Activated naive CD4-positive, alpha-beta T cell treated with anti-CD3 and anti-CD28 coated beads, Interleukin-2, amount 50 U/mL, for 24 hours (primary cell): ENCODE data around the gene EMX1.

Source experiments
- H3K27ac Mint-ChIP-seq: one replicate; pipeline ENCODE4 v1.8.0; 2021; ENCODE audit warnings: mild to moderate bottlenecking, mixed read lengths
- H3K27me3 Mint-ChIP-seq: one replicate; pipeline ENCODE4 v1.8.0; 2021; ENCODE audit warnings: mixed read lengths
- H3K36me3 Mint-ChIP-seq: one replicate; pipeline ENCODE4 v1.8.0; 2021; ENCODE audit warnings: mixed read lengths
- H3K4me1 Mint-ChIP-seq: one replicate; pipeline ENCODE4 v1.8.0; 2021; ENCODE audit warnings: mixed read lengths
- H3K4me3 Mint-ChIP-seq: one replicate; pipeline ENCODE4 v1.8.0; 2021; ENCODE audit warnings: mild to moderate bottlenecking, mixed read lengths
- H3K9me3 Mint-ChIP-seq: one replicate; pipeline ENCODE4 v1.8.0; 2021; ENCODE audit warnings: mixed read lengths

EMX1 gene

GRCh38 chr2:72927619-72928550 is 10.6 kb downstream of the EMX1 start:
- no peak overlapping the region for H3K4me3 Mint-ChIP-seq
- peaks cover 9% of the 10 kb centered on the region for H3K4me1 Mint-ChIP-seq
- H3K27me3 Mint-ChIP-seq, result peaks cover 22% of the 10 kb centered on the region
- H3K36me3 Mint-ChIP-seq, result no peaks in the 10 kb centered on the region
- no peaks in the 10 kb centered on the region for H3K9me3 Mint-ChIP-seq
- H3K27ac Mint-ChIP-seq, result no peak overlapping the region

- peaks cover 13% of the 10 kb centered on the region for H3K27me3 Mint-ChIP-seq
- H3K36me3 Mint-ChIP-seq, result no peaks in the 10 kb centered on the region
- H3K9me3 Mint-ChIP-seq, result no peaks in the 10 kb centered on the region
- peaks cover under 1% of the 10 kb centered on the region for H3K4me1 Mint-ChIP-seq
- H3K4me3 Mint-ChIP-seq, result no peak overlapping the region
- no peak overlapping the region for H3K27ac Mint-ChIP-seq
These were observed 11.7 kb downstream of the EMX1 start for GRCh38 chr2:72929010-72929409.

DNA sequence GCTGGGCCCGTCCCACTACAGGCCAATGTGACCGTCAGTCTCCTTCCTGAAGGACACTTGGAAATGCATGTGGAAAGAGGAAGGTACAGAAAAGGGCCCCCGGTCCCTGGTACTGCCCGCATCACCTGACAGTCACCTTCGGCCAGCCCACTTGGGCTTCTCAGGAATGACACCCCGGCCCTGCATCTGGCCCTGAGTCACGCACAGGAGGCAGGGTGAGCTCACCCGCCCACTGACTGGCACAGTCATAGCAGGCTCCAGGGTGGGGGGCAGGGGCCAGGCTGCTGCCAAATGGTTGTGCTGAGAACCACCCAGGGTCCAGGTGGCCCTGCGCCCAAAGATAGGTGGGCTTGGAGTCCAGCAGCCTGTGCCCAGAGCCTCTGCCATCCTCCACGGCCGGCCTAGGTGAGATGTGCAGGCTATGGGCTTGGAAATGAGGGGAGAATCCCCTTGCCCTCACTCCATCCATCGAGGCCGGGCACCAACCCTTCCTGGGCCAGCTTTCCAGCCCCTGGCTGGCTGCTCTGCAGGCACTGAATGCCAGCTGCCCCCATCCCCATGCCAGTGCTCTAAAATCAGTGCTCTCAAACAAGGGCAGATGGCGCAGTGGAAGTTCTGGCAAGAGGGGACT is 14.1 kb downstream of the EMX1 start:
- H3K27me3 Mint-ChIP-seq, result peaks cover 7% of the 10 kb centered on the region

DNA sequence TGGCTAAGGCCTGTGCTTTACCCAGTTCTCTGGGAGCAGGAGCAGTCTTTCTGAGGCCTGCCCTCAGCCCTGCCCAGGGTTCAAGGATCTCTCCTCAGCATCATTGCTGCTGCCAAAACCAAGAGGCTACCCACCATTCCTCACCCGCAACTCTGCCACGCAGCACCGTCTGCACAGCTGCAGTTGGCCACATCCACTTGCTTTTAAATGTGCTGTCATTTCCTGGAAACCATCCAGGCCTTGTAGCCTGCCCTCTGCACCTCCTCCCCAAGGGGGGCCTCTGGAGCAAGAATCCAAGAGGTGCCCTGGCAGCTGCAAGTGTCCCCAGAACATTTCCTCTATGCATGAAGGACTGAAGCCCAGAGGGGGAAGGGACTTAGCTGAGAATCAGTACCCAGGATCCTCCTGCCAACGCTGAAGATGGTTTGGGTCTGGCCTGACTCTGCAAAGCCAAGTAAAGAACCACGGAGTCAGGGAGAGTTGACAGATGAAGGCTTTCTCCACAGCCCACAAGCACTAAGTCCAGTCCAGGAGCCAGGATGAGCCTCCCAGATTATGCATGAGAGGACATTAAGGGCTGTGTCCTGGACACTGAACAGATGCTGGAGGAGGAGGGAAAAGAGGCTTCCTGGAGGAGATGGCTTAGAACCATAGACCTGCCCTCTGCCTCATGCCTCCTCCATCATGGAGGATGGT is 14.9 kb downstream of the EMX1 start:
- Mint-ChIP-seq H3K27ac (no peak overlapping the region), H3K9me3 (no peaks in the 10 kb centered on the region), H3K36me3 (no peaks in the 10 kb centered on the region), H3K27me3 (peaks cover 7% of the 10 kb centered on the region), H3K4me1 (no peaks in the 10 kb centered on the region), H3K4me3 (no peak overlapping the region)

More for the DNA sequence above, 14.1 kb downstream of the EMX1 start:
- H3K4me3 Mint-ChIP-seq, result no peak overlapping the region
- H3K36me3 Mint-ChIP-seq, result no peaks in the 10 kb centered on the region
- H3K9me3 Mint-ChIP-seq, result no peaks in the 10 kb centered on the region
- no peaks in the 10 kb centered on the region for H3K4me1 Mint-ChIP-seq
- H3K27ac Mint-ChIP-seq, result no peak overlapping the region

GRCh38 chr2:72932805-72933204 is 15.5 kb downstream of the EMX1 start:
- peaks cover 7% of the 10 kb centered on the region for H3K27me3 Mint-ChIP-seq
- H3K4me1 Mint-ChIP-seq, result no peaks in the 10 kb centered on the region
- H3K9me3 Mint-ChIP-seq, result no peaks in the 10 kb centered on the region
- no peaks in the 10 kb centered on the region for H3K36me3 Mint-ChIP-seq
- H3K27ac Mint-ChIP-seq, result no peak overlapping the region
- H3K4me3 Mint-ChIP-seq, result no peak overlapping the region

- Mint-ChIP-seq H3K27me3 (peaks cover 7% of the 10 kb centered on the region), H3K27ac (no peak overlapping the region), H3K9me3 (no peaks in the 10 kb centered on the region), H3K4me1 (no peaks in the 10 kb centered on the region), H3K4me3 (no peak overlapping the region), H3K36me3 (no peaks in the 10 kb centered on the region)
These were observed 15.9 kb downstream of the EMX1 start for GRCh38 chr2:72933207-72933606.

DNA sequence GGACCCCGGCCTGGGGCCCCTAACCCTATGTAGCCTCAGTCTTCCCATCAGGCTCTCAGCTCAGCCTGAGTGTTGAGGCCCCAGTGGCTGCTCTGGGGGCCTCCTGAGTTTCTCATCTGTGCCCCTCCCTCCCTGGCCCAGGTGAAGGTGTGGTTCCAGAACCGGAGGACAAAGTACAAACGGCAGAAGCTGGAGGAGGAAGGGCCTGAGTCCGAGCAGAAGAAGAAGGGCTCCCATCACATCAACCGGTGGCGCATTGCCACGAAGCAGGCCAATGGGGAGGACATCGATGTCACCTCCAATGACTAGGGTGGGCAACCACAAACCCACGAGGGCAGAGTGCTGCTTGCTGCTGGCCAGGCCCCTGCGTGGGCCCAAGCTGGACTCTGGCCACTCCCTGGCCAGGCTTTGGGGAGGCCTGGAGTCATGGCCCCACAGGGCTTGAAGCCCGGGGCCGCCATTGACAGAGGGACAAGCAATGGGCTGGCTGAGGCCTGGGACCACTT is 16.4 kb downstream of the EMX1 start:
- Mint-ChIP-seq H3K36me3 (no peaks in the 10 kb centered on the region), H3K9me3 (no peaks in the 10 kb centered on the region), H3K4me1 (no peaks in the 10 kb centered on the region), H3K27ac (no peak overlapping the region), H3K27me3 (peaks cover 7% of the 10 kb centered on the region), H3K4me3 (no peak overlapping the region)

DNA sequence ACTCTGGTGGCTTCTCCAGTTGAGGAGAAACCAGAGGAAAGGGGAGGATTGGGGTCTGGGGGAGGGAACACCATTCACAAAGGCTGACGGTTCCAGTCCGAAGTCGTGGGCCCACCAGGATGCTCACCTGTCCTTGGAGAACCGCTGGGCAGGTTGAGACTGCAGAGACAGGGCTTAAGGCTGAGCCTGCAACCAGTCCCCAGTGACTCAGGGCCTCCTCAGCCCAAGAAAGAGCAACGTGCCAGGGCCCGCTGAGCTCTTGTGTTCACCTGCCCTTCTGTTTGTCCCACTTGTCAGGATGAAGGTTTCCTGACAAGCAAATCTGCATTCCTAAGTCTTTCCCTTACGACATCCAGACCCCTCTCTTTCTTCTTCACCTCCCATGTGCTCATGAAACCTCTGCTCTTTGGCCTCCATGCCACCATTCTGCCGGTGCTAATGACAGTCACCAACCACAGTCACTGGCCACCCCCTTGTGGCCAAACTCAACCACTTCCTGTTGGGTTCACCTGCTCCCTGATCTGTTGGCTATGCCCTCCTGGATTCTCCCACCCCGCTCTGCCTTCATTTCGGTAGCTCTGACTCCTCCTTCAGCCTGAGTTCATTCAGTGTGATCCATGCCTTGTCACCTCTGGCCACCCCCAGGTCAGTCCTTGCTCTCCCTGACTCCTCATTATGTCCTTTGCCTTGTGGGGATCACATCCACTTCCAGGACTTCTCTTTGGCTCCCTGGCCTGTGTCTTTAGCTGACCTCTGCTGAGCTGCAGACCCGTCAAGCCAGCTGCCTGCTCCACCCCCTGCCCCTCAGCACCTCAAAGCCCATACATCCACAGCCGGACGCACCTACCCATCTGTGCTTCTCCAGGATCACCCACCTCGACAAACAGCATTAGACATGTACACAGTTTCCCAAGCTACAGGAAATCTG is 17.6 kb downstream of the EMX1 start:
- no peaks in the 10 kb centered on the region for H3K9me3 Mint-ChIP-seq
- H3K27ac Mint-ChIP-seq, result no peak overlapping the region
- no peaks in the 10 kb centered on the region for H3K4me1 Mint-ChIP-seq
- H3K4me3 Mint-ChIP-seq, result no peak overlapping the region
- H3K36me3 Mint-ChIP-seq, result no peaks in the 10 kb centered on the region
- peaks cover 7% of the 10 kb centered on the region for H3K27me3 Mint-ChIP-seq

DNA sequence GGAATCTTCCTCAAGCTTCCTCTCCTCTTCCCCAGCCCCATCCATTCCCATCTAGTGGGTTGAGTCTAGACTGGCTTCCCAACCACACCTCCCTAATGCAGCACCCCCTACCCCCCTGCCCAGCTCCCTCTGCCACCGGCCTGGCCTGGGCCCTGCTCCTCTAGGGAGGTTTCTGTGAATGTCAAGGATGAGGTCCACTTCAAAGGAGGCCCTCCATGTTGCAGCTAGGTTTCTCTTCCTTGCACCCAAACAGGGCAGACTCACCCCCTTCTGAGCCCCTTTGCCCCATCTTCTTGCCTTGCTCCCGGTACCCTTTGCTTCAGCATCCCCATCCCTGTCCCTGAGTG is 18.3 kb downstream of the EMX1 start:
- H3K36me3 Mint-ChIP-seq, result no peaks in the 10 kb centered on the region
- no peaks in the 10 kb centered on the region for H3K9me3 Mint-ChIP-seq
- no peaks in the 10 kb centered on the region for H3K4me1 Mint-ChIP-seq
- H3K27me3 Mint-ChIP-seq, result peaks cover 6% of the 10 kb centered on the region
- H3K27ac Mint-ChIP-seq, result no peak overlapping the region
- no peak overlapping the region for H3K4me3 Mint-ChIP-seq

DNA sequence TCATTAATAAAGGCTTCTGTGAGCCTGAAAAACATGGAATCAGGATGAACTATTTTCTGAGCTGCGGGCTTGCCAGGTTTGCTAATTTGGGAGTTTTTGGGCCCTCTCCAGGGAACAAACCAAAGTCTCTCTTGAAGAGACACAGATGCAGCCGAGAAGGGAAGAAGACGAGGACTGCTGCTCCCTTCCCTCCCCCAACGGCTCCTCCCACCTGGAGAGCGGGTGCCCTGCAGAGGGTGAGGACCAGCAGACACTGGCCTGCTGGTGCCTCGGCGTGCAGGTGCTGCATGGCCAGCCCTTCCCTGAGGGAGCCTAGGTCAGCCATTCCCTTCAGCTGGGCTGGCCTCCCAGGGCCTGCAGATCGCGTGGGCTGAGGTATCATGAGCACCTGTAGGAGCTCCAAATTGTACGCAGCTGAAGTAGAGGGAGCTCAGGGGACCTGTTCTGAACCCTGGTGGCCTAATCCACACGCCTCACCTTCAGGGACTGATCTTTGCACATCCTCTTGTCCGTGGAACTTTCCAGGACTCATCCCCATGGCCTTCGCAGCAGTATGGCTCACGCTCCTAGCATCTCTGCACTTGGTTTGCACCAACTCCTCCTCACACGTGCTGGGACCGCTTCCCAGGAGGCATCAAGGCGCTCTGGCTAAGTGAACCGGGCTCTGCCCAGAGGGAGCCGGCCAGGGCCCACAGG is 19.5 kb downstream of the EMX1 start:
- Mint-ChIP-seq H3K9me3 (no peaks in the 10 kb centered on the region), H3K36me3 (no peaks in the 10 kb centered on the region), H3K27ac (no peak overlapping the region), H3K27me3 (peaks cover 3% of the 10 kb centered on the region), H3K4me1 (no peaks in the 10 kb centered on the region), H3K4me3 (no peak overlapping the region)

DNA sequence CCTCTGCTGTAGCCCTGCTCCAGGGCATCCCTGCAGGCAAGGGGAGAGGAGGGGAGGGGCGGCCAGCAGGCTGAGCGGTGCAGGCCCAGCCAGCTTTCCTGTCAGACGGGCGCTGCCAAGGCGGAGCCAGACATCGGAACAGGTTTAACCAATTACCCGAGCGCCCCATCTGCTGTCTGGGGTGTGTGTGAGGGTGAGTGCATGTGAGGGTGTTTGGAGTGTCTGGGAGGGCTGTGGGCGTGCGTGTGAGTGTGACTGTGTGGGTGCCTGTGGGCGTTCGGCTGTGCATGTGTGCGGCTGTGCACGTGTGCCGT is 20.0 kb downstream of the EMX1 start:
- no peak overlapping the region for H3K27ac Mint-ChIP-seq
- no peak overlapping the region for H3K4me3 Mint-ChIP-seq
- peaks cover 3% of the 10 kb centered on the region for H3K27me3 Mint-ChIP-seq

DNA sequence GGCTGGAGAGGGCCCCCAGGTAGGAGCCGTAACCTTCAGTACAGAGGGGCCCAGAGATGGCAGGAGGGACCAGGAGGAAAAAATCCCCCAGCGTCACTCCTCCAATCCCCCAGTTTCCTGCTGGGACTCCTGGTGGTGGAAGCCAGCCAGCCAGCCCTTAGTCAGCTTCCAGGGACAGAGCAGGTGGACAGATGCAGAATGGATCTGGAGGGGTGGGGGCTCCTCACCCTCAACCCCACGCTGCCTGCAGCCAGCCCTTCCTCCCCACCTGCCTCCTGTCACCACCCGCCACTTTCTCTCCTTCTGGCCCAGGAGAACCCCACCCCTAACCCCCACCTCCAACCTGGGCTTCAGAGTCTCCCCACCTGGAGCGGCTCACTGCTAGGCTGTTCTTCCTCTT is 21.1 kb downstream of the EMX1 start:
- no peak overlapping the region for H3K4me3 Mint-ChIP-seq
- H3K36me3 Mint-ChIP-seq, result no peaks in the 10 kb centered on the region
- peaks cover 3% of the 10 kb centered on the region for H3K27me3 Mint-ChIP-seq
- no peaks in the 10 kb centered on the region for H3K9me3 Mint-ChIP-seq
- H3K4me1 Mint-ChIP-seq, result no peaks in the 10 kb centered on the region
- H3K27ac Mint-ChIP-seq, result no peak overlapping the region

More for the DNA sequence above, 20.0 kb downstream of the EMX1 start:
- Mint-ChIP-seq H3K36me3 (no peaks in the 10 kb centered on the region), H3K4me1 (no peaks in the 10 kb centered on the region), H3K9me3 (no peaks in the 10 kb centered on the region)

DNA sequence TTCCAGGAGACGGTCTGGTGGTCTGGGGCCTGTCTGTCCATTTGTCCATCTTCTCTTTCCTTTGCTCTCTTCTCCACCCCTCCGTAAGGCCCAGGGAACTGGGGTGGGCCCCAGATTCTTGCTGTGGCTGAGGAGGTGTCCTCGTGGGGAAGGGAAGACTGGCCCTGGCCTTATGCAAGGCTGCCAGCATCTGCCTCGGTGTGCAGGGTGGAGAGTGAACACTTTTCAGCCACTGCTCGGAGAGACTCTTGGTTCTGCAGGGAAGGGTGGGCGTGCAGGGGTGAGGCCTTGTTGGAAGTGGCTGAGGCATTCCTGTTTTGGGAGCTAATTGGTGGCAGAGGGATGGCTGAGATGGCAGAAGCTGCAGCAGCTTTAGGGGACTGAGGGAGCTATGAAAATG is 23.0 kb downstream of the EMX1 start:
- no peaks in the 10 kb centered on the region for H3K9me3 Mint-ChIP-seq
- no peak overlapping the region for H3K4me3 Mint-ChIP-seq
- no peaks in the 10 kb centered on the region for H3K36me3 Mint-ChIP-seq
- H3K4me1 Mint-ChIP-seq, result no peaks in the 10 kb centered on the region
- H3K27ac Mint-ChIP-seq, result no peak overlapping the region
- peaks cover 3% of the 10 kb centered on the region for H3K27me3 Mint-ChIP-seq

DNA sequence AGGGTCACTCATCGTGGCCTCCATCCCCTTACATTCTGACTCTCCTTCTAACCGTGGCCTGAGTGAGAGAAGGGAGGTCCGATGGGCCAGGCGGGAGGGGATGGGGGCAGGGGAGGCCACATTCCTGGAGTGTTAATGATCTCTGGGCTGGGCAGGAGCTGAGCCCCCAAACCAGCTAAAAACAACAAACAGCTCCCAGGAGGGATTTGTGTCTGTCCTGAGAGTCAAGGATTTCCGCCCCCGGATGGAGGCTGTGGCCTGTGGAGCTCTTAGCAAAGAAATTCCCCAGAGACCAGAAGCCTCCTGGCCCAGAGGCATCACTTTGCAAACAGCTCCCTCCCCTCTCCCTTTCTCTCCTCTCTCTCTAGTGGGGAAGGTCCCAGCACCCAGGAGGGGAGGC is 23.5 kb downstream of the EMX1 start:
- Mint-ChIP-seq H3K9me3 (no peaks in the 10 kb centered on the region), H3K4me1 (no peaks in the 10 kb centered on the region), H3K4me3 (no peak overlapping the region), H3K27ac (no peak overlapping the region), H3K27me3 (peaks cover 2% of the 10 kb centered on the region), H3K36me3 (no peaks in the 10 kb centered on the region)

GRCh38 chr2:72942293-72942692 is 25.0 kb downstream of the EMX1 start:
- Mint-ChIP-seq H3K4me3 (no peak overlapping the region), H3K27ac (no peak overlapping the region), H3K36me3 (no peaks in the 10 kb centered on the region), H3K27me3 (no peaks in the 10 kb centered on the region), H3K9me3 (no peaks in the 10 kb centered on the region), H3K4me1 (no peaks in the 10 kb centered on the region)
